H9 (cell line): Measurements from ENCODE around the gene ITPR2. TPM values are rescaled to one million over a fixed set of nuclear protein-coding genes. Genes with fewer than 3 reads are reported as not detected.

ENCODE experiments used
- DNase-seq: peaks from one replicate; pipeline ENCODE4 v3.0.0-alpha.2; 2017
- H2AFZ ChIP-seq: one replicate; pipeline ENCODE4 v1.6.1; 2013; ENCODE audit warnings: mild to moderate bottlenecking, low read length, control low read depth, moderate library complexity
- H2AK5ac ChIP-seq: 2 replicates; pipeline ENCODE4 v1.6.1; 2013; ENCODE audit warnings: low read length, control low read depth, mixed read lengths; ENCODE audit not compliant: insufficient read length
- H2BK120ac ChIP-seq: one replicate; pipeline ENCODE4 v1.6.1; 2013; ENCODE audit warnings: low read depth, mild to moderate bottlenecking, low read length, control low read depth, inconsistent platforms; ENCODE audit not compliant: poor library complexity, severe bottlenecking
- H2BK12ac ChIP-seq: 2 replicates; pipeline ENCODE4 v1.6.1; 2013; ENCODE audit warnings: low read length, control low read depth, mixed read lengths, low read depth; ENCODE audit not compliant: insufficient read length
- H2BK15ac ChIP-seq: 2 replicates; pipeline ENCODE4 v1.6.1; 2013; ENCODE audit warnings: low read depth, low read length, control low read depth
- H2BK20ac ChIP-seq: one replicate; pipeline ENCODE4 v1.6.1; 2013; ENCODE audit warnings: low read depth, mild to moderate bottlenecking, low read length, control low read depth, inconsistent platforms; ENCODE audit not compliant: poor library complexity, severe bottlenecking
- H2BK5ac ChIP-seq: 2 replicates; pipeline ENCODE4 v1.6.1; 2013; ENCODE audit warnings: low read length, control low read depth, mixed read lengths; ENCODE audit not compliant: insufficient read length
- H3K14ac ChIP-seq: 2 replicates; pipeline ENCODE4 v1.6.1; 2013; ENCODE audit warnings: low read length, control low read depth; ENCODE audit not compliant: insufficient read depth
- H3K18ac ChIP-seq: 2 replicates; pipeline ENCODE4 v1.6.1; 2013; ENCODE audit warnings: low read depth, mild to moderate bottlenecking, mixed read lengths, low read length, control low read depth; ENCODE audit not compliant: insufficient read length
- H3K23ac ChIP-seq: 2 replicates; pipeline ENCODE4 v1.6.1; 2013; ENCODE audit warnings: low read length, control low read depth, mixed read lengths, low read depth; ENCODE audit not compliant: insufficient read length
- H3K23me2 ChIP-seq: 2 replicates; pipeline ENCODE4 v1.6.1; 2013; ENCODE audit warnings: low read depth, mild to moderate bottlenecking, mixed read lengths, low read length, control low read depth; ENCODE audit not compliant: insufficient read length, poor library complexity, severe bottlenecking
- H3K27ac ChIP-seq: 2 replicates; pipeline ENCODE4 v1.5.1; 2013; ENCODE audit warnings: low read length, control low read depth, mixed read lengths, low read depth; ENCODE audit not compliant: insufficient read length
- H3K27me3 ChIP-seq: 2 replicates; pipeline ENCODE4 v1.6.1; 2013; ENCODE audit warnings: low read length, control low read depth, inconsistent platforms; ENCODE audit not compliant: insufficient read depth
- H3K4ac ChIP-seq: 2 replicates; pipeline ENCODE4 v1.6.1; 2013; ENCODE audit warnings: low read depth, mild to moderate bottlenecking, control low read depth, inconsistent platforms, low read length, moderate library complexity
- H3K4me1 ChIP-seq: 2 replicates; pipeline ENCODE4 v1.6.1; 2013; ENCODE audit warnings: low read length, control low read depth, inconsistent platforms; ENCODE audit not compliant: insufficient read depth
- H3K4me2 ChIP-seq: 2 replicates; pipeline ENCODE4 v1.6.1; 2013; ENCODE audit warnings: low read length, control low read depth, mixed read lengths; ENCODE audit not compliant: insufficient read length, insufficient read depth
- H3K56ac ChIP-seq: 2 replicates; pipeline ENCODE4 v1.6.1; 2013; ENCODE audit warnings: low read depth, mild to moderate bottlenecking, mixed read lengths, low read length, control low read depth; ENCODE audit not compliant: insufficient read length
- H3K79me1 ChIP-seq: 2 replicates; pipeline ENCODE4 v1.6.1; 2013; ENCODE audit warnings: low read depth, mild to moderate bottlenecking, moderate library complexity, low read length, control low read depth, inconsistent platforms; ENCODE audit not compliant: insufficient read depth, poor library complexity, severe bottlenecking
- H3K79me2 ChIP-seq: 2 replicates; pipeline ENCODE4 v1.6.1; 2013; ENCODE audit warnings: low read length, control low read depth, inconsistent platforms; ENCODE audit not compliant: insufficient read depth
- H3K9ac ChIP-seq: 2 replicates; pipeline ENCODE4 v1.6.1; 2013; ENCODE audit warnings: low read length, control low read depth, mixed read lengths; ENCODE audit not compliant: insufficient read length; ENCODE audit errors: extremely low read depth
- H3K9me3 ChIP-seq: one replicate; pipeline ENCODE4 v1.6.1; 2013; ENCODE audit warnings: low read depth, low read length, inconsistent platforms; ENCODE audit not compliant: control insufficient read depth
- H3T11ph ChIP-seq: one replicate; pipeline ENCODE4 v1.6.1; 2013; ENCODE audit warnings: mild to moderate bottlenecking, low read length, control low read depth, inconsistent platforms
- H4K20me1 ChIP-seq: one replicate; pipeline ENCODE4 v1.6.1; 2013; ENCODE audit not compliant: control insufficient read depth, insufficient read length, insufficient read depth
- H4K5ac ChIP-seq: 2 replicates; pipeline ENCODE4 v1.6.1; 2013; ENCODE audit warnings: low read depth, mild to moderate bottlenecking, mixed read lengths, low read length, control low read depth; ENCODE audit not compliant: insufficient read length
- H4K8ac ChIP-seq: replicated peaks from 2 replicates; pipeline ENCODE4 v1.6.1; 2013; ENCODE audit warnings: low read length, control low read depth, mixed read lengths, low read depth; ENCODE audit not compliant: insufficient read length
- H4K91ac ChIP-seq: 2 replicates; pipeline ENCODE4 v1.6.1; 2013; ENCODE audit warnings: low read depth, mild to moderate bottlenecking, moderate library complexity, mixed read lengths, low read length, control low read depth; ENCODE audit not compliant: insufficient read length
- H3K27ac Mint-ChIP-seq, 3 experiments: 2 replicates in 2 of 3; 3 replicates in 1 of 3; pipeline ENCODE4 v1.8.0; 2020 to 2021; ENCODE audit warnings: mixed read lengths in 3 of 3, mild to moderate bottlenecking in 1 of 3, moderate library complexity in 1 of 3
- H3K27me3 Mint-ChIP-seq: 2 replicates; pipeline ENCODE4 v1.8.0; 2021; ENCODE audit warnings: low read depth, mild to moderate bottlenecking, moderate library complexity, mixed read lengths
- H3K36me3 Mint-ChIP-seq, 3 experiments: 2 replicates in 2 of 3; 3 replicates in 1 of 3; pipeline ENCODE4 v1.8.0; 2020 to 2021; ENCODE audit warnings: low read depth in 3 of 3, mixed read lengths in 3 of 3; ENCODE audit not compliant: insufficient read depth in 1 of 3
- H3K4me1 Mint-ChIP-seq, 2 experiments: 2 replicates each; pipeline ENCODE4 v1.8.0; 2020; ENCODE audit warnings: mixed read lengths in 2 of 2
- H3K4me3 Mint-ChIP-seq, 2 experiments: 2 replicates in 1 of 2; 3 replicates in 1 of 2; pipeline ENCODE4 v1.8.0; 2020 to 2021; ENCODE audit warnings: mild to moderate bottlenecking in 2 of 2, mixed read lengths in 2 of 2, moderate library complexity in 1 of 2
- H3K9me3 Mint-ChIP-seq, 2 experiments: 2 replicates in 1 of 2; 3 replicates in 1 of 2; pipeline ENCODE4 v1.8.0; 2020; ENCODE audit warnings: mild to moderate bottlenecking in 2 of 2, mixed read lengths in 2 of 2, moderate library complexity in 1 of 2
- WGBS: extraction: QIAGEN DNeasy Blood & Tissue Kit; methylation state at CpG from one replicate; pipeline ENCODE4 v1.1.7; 2013; ENCODE audit warnings: missing lambda C conversion rate, low lambda C conversion rate, mixed read lengths; ENCODE audit not compliant: insufficient read length; ENCODE audit errors: extremely low coverage; 5-methylcytosine and 5-hydroxymethylcytosine counted together
- total RNA-seq: library from RNA; stranded (reverse); gene quantifications from 2 replicates; pipeline ENCODE4 v1.2.1, GENCODE V29; 2021
- TF ChIP-seq, protein P1 (sequence below): fragments of 200-600 bp; sonication (generic); conservative IDR thresholded peaks from 3 replicates; pipeline ENCODE4 v1.8.0; 2021; ENCODE audit warnings: antibody characterized with exemption, mild to moderate bottlenecking

ITPR2 gene
- total RNA-seq, 1 experiment from 2014 or later, result 14.8 TPM

DNA sequence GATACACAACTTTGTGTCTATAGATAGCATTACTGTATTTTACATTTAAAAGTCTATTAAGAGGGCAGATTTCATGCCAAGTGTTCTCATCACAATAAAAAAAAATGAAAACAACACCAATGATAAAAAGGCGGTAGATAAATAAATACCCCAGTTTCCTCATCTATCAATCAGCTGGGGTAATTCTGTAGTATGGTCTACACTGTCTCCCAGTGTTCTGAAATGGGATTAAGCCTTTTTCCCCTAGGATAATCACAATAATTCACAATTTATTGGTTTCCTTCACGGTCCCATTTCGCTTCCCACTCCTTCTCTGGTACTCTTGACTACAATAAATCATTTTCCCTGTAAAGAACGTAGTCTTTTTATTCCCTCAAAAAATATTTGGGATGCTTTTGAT is 523.4 kb downstream of the ITPR2 start:
- no peak overlapping the region for H3K27ac Mint-ChIP-seq
- no peak overlapping the region for H3K56ac ChIP-seq
- H3K9me3 Mint-ChIP-seq, result peaks cover 22 to 41% of the 10 kb centered on the region in 2 experiments
- no peak overlapping the region for H2AK5ac ChIP-seq
- no peaks in the 10 kb centered on the region for H3K4me1 ChIP-seq
- H3K79me2 ChIP-seq, result no peaks in the 10 kb centered on the region
- H4K5ac ChIP-seq, result no peak overlapping the region
- no peak overlapping the region for H3K27ac ChIP-seq
- no peak overlapping the region for H3K14ac ChIP-seq
- no peak overlapping the region for H3K4me2 ChIP-seq
- H3K27me3 ChIP-seq, result no peaks in the 10 kb centered on the region
- no peak overlapping the region for H3K23ac ChIP-seq
- no peak overlapping the region for H2BK120ac ChIP-seq
- no peak for DNase-seq
- no peaks in the 10 kb centered on the region for H3K79me1 ChIP-seq
- H3K18ac ChIP-seq, result no peak overlapping the region
- no peaks in the 10 kb centered on the region for H3K4me1 Mint-ChIP-seq
- H2AFZ ChIP-seq, result no peak overlapping the region
- no peaks in the 10 kb centered on the region for H4K20me1 ChIP-seq
- H3T11ph ChIP-seq, result no peak overlapping the region
- H2BK15ac ChIP-seq, result no peak overlapping the region
- H3K36me3 Mint-ChIP-seq, result peaks cover 0 to 7% (median 3%) of the 10 kb centered on the region in 3 experiments; a peak in 4 of 7 replicates
- H3K4ac ChIP-seq, result no peak overlapping the region
- H3K4me3 Mint-ChIP-seq, result no peak overlapping the region
- no peaks in the 10 kb centered on the region for H3K9me3 ChIP-seq
- H4K8ac ChIP-seq, result no peak overlapping the region
- H2BK20ac ChIP-seq, result no peak overlapping the region
- H2BK12ac ChIP-seq, result no peak overlapping the region
- TF ChIP-seq, protein P1, sequence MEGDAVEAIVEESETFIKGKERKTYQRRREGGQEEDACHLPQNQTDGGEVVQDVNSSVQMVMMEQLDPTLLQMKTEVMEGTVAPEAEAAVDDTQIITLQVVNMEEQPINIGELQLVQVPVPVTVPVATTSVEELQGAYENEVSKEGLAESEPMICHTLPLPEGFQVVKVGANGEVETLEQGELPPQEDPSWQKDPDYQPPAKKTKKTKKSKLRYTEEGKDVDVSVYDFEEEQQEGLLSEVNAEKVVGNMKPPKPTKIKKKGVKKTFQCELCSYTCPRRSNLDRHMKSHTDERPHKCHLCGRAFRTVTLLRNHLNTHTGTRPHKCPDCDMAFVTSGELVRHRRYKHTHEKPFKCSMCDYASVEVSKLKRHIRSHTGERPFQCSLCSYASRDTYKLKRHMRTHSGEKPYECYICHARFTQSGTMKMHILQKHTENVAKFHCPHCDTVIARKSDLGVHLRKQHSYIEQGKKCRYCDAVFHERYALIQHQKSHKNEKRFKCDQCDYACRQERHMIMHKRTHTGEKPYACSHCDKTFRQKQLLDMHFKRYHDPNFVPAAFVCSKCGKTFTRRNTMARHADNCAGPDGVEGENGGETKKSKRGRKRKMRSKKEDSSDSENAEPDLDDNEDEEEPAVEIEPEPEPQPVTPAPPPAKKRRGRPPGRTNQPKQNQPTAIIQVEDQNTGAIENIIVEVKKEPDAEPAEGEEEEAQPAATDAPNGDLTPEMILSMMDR, result no peak
- H3K23me2 ChIP-seq, result no peaks in the 10 kb centered on the region
- H2BK5ac ChIP-seq, result no peak overlapping the region
- no peak overlapping the region for H3K9ac ChIP-seq
- H4K91ac ChIP-seq, result no peak overlapping the region
- peaks cover 7% of the 10 kb centered on the region for H3K27me3 Mint-ChIP-seq
- no CpG with 5 or more reads among the region's 4 CpGs for WGBS
